ENCODE results near the gene VAT1L. TPM values are rescaled to one million over a fixed set of nuclear protein-coding genes. Genes with fewer than 3 reads are reported as not detected.

The VAT1L gene
- total and polyA plus RNA-seq, 2 donors (not counting 1 experiment from before 2014, with no cell fraction given) = not detected

- DNase-seq (no peak), ATAC-seq (ENCODE audit: low read depth) (no peak)
- Mint-ChIP-seq H3K27ac (no peak overlapping the region), H3K4me1 (no peaks in the 10 kb centered on the region), H3K4me3 (no peak overlapping the region), H3K27me3 (peaks cover 4% of the 10 kb centered on the region), H3K9me3 (ENCODE audit: insufficient read depth) (no peaks in the 10 kb centered on the region)
- Histone ChIP-seq H3K9ac (ENCODE audit: low read length) (no peak overlapping the region), H4K20me1 (ENCODE audit: control insufficient read depth, insufficient read depth, low read length, poor library complexity, severe bottlenecking) (no peaks in the 10 kb centered on the region), H3K4me1 (ENCODE audit: control insufficient read depth in 2 of 2, insufficient read depth in 2 of 2, low read length in 2 of 2) (no peaks in the 10 kb centered on the region), H3K9me3 (ENCODE audit: control extremely low read depth in 1 of 3, control insufficient read depth in 2 of 3, insufficient read depth in 1 of 3, low read length in 2 of 3) (no peaks in the 10 kb centered on the region), H3K27me3 (replicated peaks in 1 of 4; ENCODE audit: control extremely low read depth in 1 of 4, control insufficient read depth in 3 of 4, insufficient read depth in 4 of 4, low read length in 3 of 4) (no peaks in the 10 kb centered on the region), H3K27ac (ENCODE audit: low read length in 2 of 2) (no peak overlapping the region), H3K79me2 (ENCODE audit: control insufficient read depth, insufficient read depth, low read length) (no peaks in the 10 kb centered on the region), H2AFZ (ENCODE audit: insufficient read depth, low read depth, low read length, poor library complexity, severe bottlenecking) (no peak overlapping the region), H3K36me3 (replicated peaks in 1 of 2; ENCODE audit: control extremely low read depth in 1 of 2, control insufficient read depth in 1 of 2, extremely low read depth in 1 of 2, insufficient read depth in 2 of 2, low read length in 1 of 2) (no peaks in the 10 kb centered on the region), H3K4me3 (ENCODE audit: control extremely low read depth in 1 of 5, extremely low read depth in 1 of 5, insufficient read depth in 1 of 5, low read depth in 2 of 5, low read length in 4 of 5) (no peak overlapping the region), H3K4me2 (replicated peaks; ENCODE audit: low read depth, low read length, poor library complexity, severe bottlenecking) (no peak overlapping the region)
- intact Hi-C loops (cut with micrococcal nuclease) = no loop called here
- POLR2A ChIA-PET = no interaction called here
- CTCF ChIA-PET = interaction anchor here (0.5 kb wide), 1 partner anchor 148 kb away, joined by 3 read pairs; no protein-coding TSS in a partner anchor
- TF ChIP-seq CTCF (IDR thresholded peaks at IDR 0.05) = no peak
- no peak for TF ChIP-seq EZH2 (IDR thresholded peaks at IDR 0.05; ENCODE audit: borderline replicate concordance, insufficient read depth, low read depth, low read length, poor library complexity, severe bottlenecking)
- 64% methylated on average over 4 of the region's 5 CpGs for WGBS (ENCODE audit: insufficient coverage)
Observed at GRCh38 chr16:77822661-77823060, 34.3 kb downstream of the VAT1L start.

- no peaks in the 10 kb centered on the region for H3K36me3 ChIP-seq (replicated peaks in 1 of 2; ENCODE audit: control extremely low read depth in 1 of 2, control insufficient read depth in 1 of 2, extremely low read depth in 1 of 2, insufficient read depth in 2 of 2, low read length in 1 of 2)
- no peak overlapping the region for H2AFZ ChIP-seq (ENCODE audit: insufficient read depth, low read depth, low read length, poor library complexity, severe bottlenecking)
- no peak overlapping the region for H3K4me2 ChIP-seq (replicated peaks; ENCODE audit: low read depth, low read length, poor library complexity, severe bottlenecking)
- no peaks in the 10 kb centered on the region for H3K4me1 Mint-ChIP-seq
- POLR2A ChIA-PET = no interaction called here
- ATAC-seq (ENCODE audit: low read depth) (no peak), DNase-seq (no peak)
- no peaks in the 10 kb centered on the region for H3K9me3 Mint-ChIP-seq (ENCODE audit: insufficient read depth)
- H3K27ac ChIP-seq (ENCODE audit: low read length in 2 of 2) = no peak overlapping the region
- CTCF ChIA-PET = interaction anchor here (0.5 kb wide), 1 partner anchor 148 kb away, joined by 3 read pairs; no protein-coding TSS in a partner anchor
- H3K4me1 ChIP-seq (ENCODE audit: control insufficient read depth in 2 of 2, insufficient read depth in 2 of 2, low read length in 2 of 2) = no peaks in the 10 kb centered on the region
- no peak overlapping the region for H3K4me3 ChIP-seq (ENCODE audit: control extremely low read depth in 1 of 5, extremely low read depth in 1 of 5, insufficient read depth in 1 of 5, low read depth in 2 of 5, low read length in 4 of 5)
- no peaks in the 10 kb centered on the region for H3K9me3 ChIP-seq (ENCODE audit: control extremely low read depth in 1 of 3, control insufficient read depth in 2 of 3, insufficient read depth in 1 of 3, low read length in 2 of 3)
- TF ChIP-seq EZH2 (IDR thresholded peaks at IDR 0.05; ENCODE audit: borderline replicate concordance, insufficient read depth, low read depth, low read length, poor library complexity, severe bottlenecking) = no peak
- no peak for TF ChIP-seq CTCF (IDR thresholded peaks at IDR 0.05)
- no peak overlapping the region for H3K27ac Mint-ChIP-seq
- H3K9ac ChIP-seq (ENCODE audit: low read length) = no peak overlapping the region
- no peak overlapping the region for H3K4me3 Mint-ChIP-seq
- no peaks in the 10 kb centered on the region for H4K20me1 ChIP-seq (ENCODE audit: control insufficient read depth, insufficient read depth, low read length, poor library complexity, severe bottlenecking)
- WGBS (ENCODE audit: insufficient coverage) = 100% methylated on average over 2 of the region's 4 CpGs
- H3K27me3 Mint-ChIP-seq = peaks cover 4% of the 10 kb centered on the region
- no peaks in the 10 kb centered on the region for H3K27me3 ChIP-seq (replicated peaks in 1 of 4; ENCODE audit: control extremely low read depth in 1 of 4, control insufficient read depth in 3 of 4, insufficient read depth in 4 of 4, low read length in 3 of 4)
- intact Hi-C loops (cut with micrococcal nuclease) = no loop called here
- H3K79me2 ChIP-seq (ENCODE audit: control insufficient read depth, insufficient read depth, low read length) = no peaks in the 10 kb centered on the region
Observed at GRCh38 chr16:77823067-77823466, 34.7 kb downstream of the VAT1L start.

Measured in B cell (primary cell).